ENCODE measurements around the gene DNHD1. TPM values are rescaled to one million over a fixed set of nuclear protein-coding genes. Genes with fewer than 3 reads are reported as not detected.

Gene DNHD1
- total RNA-seq, 1 donor from 2014 or later = 9.3 TPM

DNA sequence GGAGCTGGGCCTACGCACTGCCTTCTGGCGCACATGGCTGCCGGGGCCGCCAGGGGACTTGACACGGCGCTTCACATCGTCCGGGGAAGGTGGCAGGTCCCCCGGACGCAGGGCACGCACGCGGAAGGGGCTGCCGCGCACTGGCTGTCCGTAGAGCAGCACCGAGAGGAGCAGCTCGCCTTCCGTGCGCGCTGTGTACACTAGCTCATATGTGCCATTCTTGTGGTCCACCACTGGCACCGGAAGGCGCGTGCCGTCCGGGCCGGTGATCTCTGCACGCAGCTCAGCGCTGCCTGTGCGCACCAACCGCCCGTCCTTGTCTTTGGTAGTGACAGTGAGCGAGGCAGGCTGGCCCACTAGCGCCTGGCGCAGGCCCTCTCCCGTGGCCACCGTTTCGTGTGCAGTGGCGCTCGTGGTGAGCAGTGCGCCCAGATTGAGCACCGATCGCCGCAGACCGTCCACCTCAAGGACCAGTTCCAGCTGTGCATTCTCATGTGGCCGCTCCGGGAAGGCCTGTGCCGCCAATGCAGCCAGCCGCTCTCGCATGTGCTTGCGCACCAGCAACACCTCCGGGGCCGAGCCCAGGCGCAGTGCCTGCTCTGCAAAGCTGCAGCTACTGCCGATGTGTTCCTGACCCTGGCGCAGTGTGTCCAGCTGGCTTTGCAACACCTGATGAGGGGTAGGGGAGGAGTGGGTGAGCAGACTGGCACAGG lies 40.6 kb upstream of the DNHD1 start:
- no peaks in the 10 kb centered on the region for H3K9me3 Mint-ChIP-seq (ENCODE audit: unreplicated experiment)
- H3K4me1 Mint-ChIP-seq (ENCODE audit: low read depth, unreplicated experiment) = no peaks in the 10 kb centered on the region
- H3K4me3 Mint-ChIP-seq (ENCODE audit: unreplicated experiment) = no peak overlapping the region
- no peak overlapping the region for H3K27ac Mint-ChIP-seq (ENCODE audit: unreplicated experiment)
- TF ChIP-seq CTCF (IDR thresholded peaks at IDR 0.05; ENCODE audit: partially characterized antibody, unreplicated experiment) = no peak
- H3K36me3 Mint-ChIP-seq (ENCODE audit: unreplicated experiment) = no peaks in the 10 kb centered on the region
- DNase-seq = no peak
- peaks cover 5% of the 10 kb centered on the region for H3K27me3 Mint-ChIP-seq (ENCODE audit: unreplicated experiment)

DNA sequence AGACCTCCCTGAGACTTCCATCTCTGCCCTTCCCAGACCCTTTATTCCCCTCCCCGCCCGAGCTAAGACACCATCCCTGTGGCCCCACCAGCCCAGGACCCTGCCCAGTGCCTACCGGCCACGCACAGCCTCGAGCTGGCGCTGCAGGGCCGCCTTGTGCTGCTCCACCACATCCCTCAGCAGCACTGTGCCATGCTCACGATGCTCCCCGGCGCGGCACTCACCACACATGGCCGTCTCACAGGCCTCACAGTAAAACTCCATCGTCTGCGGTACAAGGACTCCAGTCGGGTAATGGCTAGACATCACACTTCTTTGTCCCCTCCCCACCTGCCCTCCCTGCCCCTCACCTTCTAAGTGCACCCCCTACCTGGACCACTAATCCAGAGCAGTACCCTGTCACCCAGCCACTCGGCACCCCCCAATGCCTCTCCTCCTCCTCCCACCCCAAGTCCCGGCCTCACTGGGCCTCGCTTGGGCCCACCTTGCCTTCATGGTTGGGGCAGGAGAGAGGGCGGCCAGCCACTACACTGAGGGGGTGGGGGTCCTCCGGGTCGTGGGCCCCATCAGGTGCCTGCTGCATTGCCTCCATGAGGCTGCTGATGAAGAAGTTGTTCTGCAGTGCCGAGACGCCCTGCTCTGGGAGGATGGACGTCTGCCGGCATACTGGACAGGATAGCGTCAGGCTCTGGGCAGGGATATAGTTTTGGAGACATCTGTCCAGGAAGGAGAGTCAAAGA lies 39.3 kb upstream of the DNHD1 start:
- Mint-ChIP-seq H3K4me3 (ENCODE audit: unreplicated experiment) (no peak overlapping the region), H3K27ac (ENCODE audit: unreplicated experiment) (no peak overlapping the region), H3K36me3 (ENCODE audit: unreplicated experiment) (no peaks in the 10 kb centered on the region), H3K9me3 (ENCODE audit: unreplicated experiment) (no peaks in the 10 kb centered on the region), H3K4me1 (ENCODE audit: low read depth, unreplicated experiment) (no peaks in the 10 kb centered on the region), H3K27me3 (ENCODE audit: unreplicated experiment) (peaks cover 5% of the 10 kb centered on the region)
- no peak for TF ChIP-seq CTCF (IDR thresholded peaks at IDR 0.05; ENCODE audit: partially characterized antibody, unreplicated experiment)
- no peak for DNase-seq

- Mint-ChIP-seq H3K9me3 (ENCODE audit: unreplicated experiment) (no peaks in the 10 kb centered on the region), H3K27me3 (ENCODE audit: unreplicated experiment) (peaks cover 7% of the 10 kb centered on the region), H3K4me1 (ENCODE audit: low read depth, unreplicated experiment) (no peaks in the 10 kb centered on the region), H3K4me3 (ENCODE audit: unreplicated experiment) (no peak overlapping the region), H3K36me3 (ENCODE audit: unreplicated experiment) (peaks cover 2% of the 10 kb centered on the region), H3K27ac (ENCODE audit: unreplicated experiment) (no peak overlapping the region)
- TF ChIP-seq CTCF (IDR thresholded peaks at IDR 0.05; ENCODE audit: partially characterized antibody, unreplicated experiment) = no peak
- no peak for DNase-seq
Measured at GRCh38 chr11:6458352-6459098, 38.6 kb upstream of the DNHD1 start.

DNA sequence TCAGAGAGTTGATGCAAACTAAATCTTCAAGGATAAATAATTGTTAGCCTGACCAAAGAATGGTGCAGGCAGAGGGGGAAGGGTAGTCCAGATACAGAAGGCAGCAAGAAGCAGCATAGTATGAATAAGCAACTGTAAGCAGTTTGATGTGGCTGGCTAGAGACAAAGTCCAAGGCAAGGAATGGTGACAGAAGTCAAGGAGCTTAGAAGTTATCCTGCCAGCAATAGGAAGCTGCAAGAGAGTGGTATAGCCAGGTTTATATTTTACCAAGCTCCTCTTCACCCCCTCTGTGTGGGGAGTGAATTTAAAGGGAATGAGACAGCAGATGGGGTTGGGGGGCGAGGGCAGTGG lies 38.0 kb upstream of the DNHD1 start:
- Mint-ChIP-seq H3K9me3 (ENCODE audit: unreplicated experiment) (no peaks in the 10 kb centered on the region), H3K36me3 (ENCODE audit: unreplicated experiment) (peaks cover 8% of the 10 kb centered on the region), H3K4me3 (ENCODE audit: unreplicated experiment) (no peak overlapping the region), H3K4me1 (ENCODE audit: low read depth, unreplicated experiment) (no peaks in the 10 kb centered on the region), H3K27me3 (ENCODE audit: unreplicated experiment) (peaks cover 8% of the 10 kb centered on the region), H3K27ac (ENCODE audit: unreplicated experiment) (no peak overlapping the region)
- DNase-seq = no peak
- TF ChIP-seq CTCF (IDR thresholded peaks at IDR 0.05; ENCODE audit: partially characterized antibody, unreplicated experiment) = no peak
